ENCODE measurements around the gene APP. TPM values are rescaled to one million over a fixed set of nuclear protein-coding genes. Genes with fewer than 3 reads are reported as not detected.

Gene APP
- total RNA-seq, 1 experiment from 2014 or later: 224 TPM

- Histone ChIP-seq H3K9me3 (ENCODE audit: insufficient read depth, low read depth) (no peaks in the 10 kb centered on the region), H3K4me2 (no peak overlapping the region), H4K20me1 (ENCODE audit: insufficient read depth) (no peaks in the 10 kb centered on the region), H3K4me3 (no peak overlapping the region), H2AFZ (no peak overlapping the region), H3K9me2 (ENCODE audit: insufficient read depth) (no peaks in the 10 kb centered on the region), H3K36me3 (ENCODE audit: low read depth) (no peaks in the 10 kb centered on the region), H3F3A (ENCODE audit: insufficient read depth, low read depth) (no peaks in the 10 kb centered on the region), H3K27ac (no peak overlapping the region), H3K27me3 (ENCODE audit: insufficient read depth, low read depth) (no peaks in the 10 kb centered on the region), H3K4me1 (replicated peaks; ENCODE audit: insufficient read depth) (no peaks in the 10 kb centered on the region), H3K79me2 (ENCODE audit: low read depth) (no peaks in the 10 kb centered on the region)
- no peak for TF ChIP-seq CTCF (conservative IDR thresholded peaks at IDR 0.05)
- POLR2A ChIA-PET (ENCODE audit: unreplicated experiment): no interaction called here
- no peak for DNase-seq
- CTCF ChIA-PET: no interaction called here
- intact Hi-C loops (cut with micrococcal nuclease; ENCODE audit: unreplicated experiment): no loop called here
- BruUV-seq (replicated peaks): no TSS peak
Measured at GRCh38 chr21:25878344-25878743, 292.2 kb downstream of the APP start.

- Histone ChIP-seq H3K4me1 (replicated peaks; ENCODE audit: insufficient read depth) (no peaks in the 10 kb centered on the region), H3K27me3 (ENCODE audit: insufficient read depth, low read depth) (no peaks in the 10 kb centered on the region), H3K4me3 (no peak overlapping the region), H3K27ac (no peak overlapping the region), H3F3A (ENCODE audit: insufficient read depth, low read depth) (no peaks in the 10 kb centered on the region), H3K79me2 (ENCODE audit: low read depth) (no peaks in the 10 kb centered on the region), H4K20me1 (ENCODE audit: insufficient read depth) (no peaks in the 10 kb centered on the region), H3K4me2 (no peak overlapping the region), H2AFZ (no peak overlapping the region), H3K9me3 (ENCODE audit: insufficient read depth, low read depth) (no peaks in the 10 kb centered on the region), H3K36me3 (ENCODE audit: low read depth) (no peaks in the 10 kb centered on the region), H3K9me2 (ENCODE audit: insufficient read depth) (no peaks in the 10 kb centered on the region)
- DNase-seq: no peak
- no peak for TF ChIP-seq EZH2 (IDR thresholded peaks at IDR 0.05; ENCODE audit: low read depth)
- no peak for TF ChIP-seq CTCF (conservative IDR thresholded peaks at IDR 0.05)
- CTCF ChIA-PET: no interaction called here
- BruUV-seq (replicated peaks): no TSS peak
- POLR2A ChIA-PET (ENCODE audit: unreplicated experiment): no interaction called here
- intact Hi-C loops (cut with micrococcal nuclease; ENCODE audit: unreplicated experiment): no loop called here
Measured at GRCh38 chr21:25872271-25872670, 298.3 kb downstream of the APP start.

GRCh38 chr21:25871566-25871965 is 299.0 kb downstream of the APP start:
- CTCF ChIA-PET: no interaction called here
- no peak overlapping the region for H2AFZ ChIP-seq
- no TSS peak for BruUV-seq (replicated peaks)
- no peaks in the 10 kb centered on the region for H3K79me2 ChIP-seq (ENCODE audit: low read depth)
- H3F3A ChIP-seq (ENCODE audit: insufficient read depth, low read depth): no peaks in the 10 kb centered on the region
- POLR2A ChIA-PET (ENCODE audit: unreplicated experiment): no interaction called here
- H3K4me1 ChIP-seq (replicated peaks; ENCODE audit: insufficient read depth): no peaks in the 10 kb centered on the region
- no peaks in the 10 kb centered on the region for H3K9me2 ChIP-seq (ENCODE audit: insufficient read depth)
- H3K4me2 ChIP-seq: no peak overlapping the region
- H3K9me3 ChIP-seq (ENCODE audit: insufficient read depth, low read depth): no peaks in the 10 kb centered on the region
- H3K27ac ChIP-seq: no peak overlapping the region
- intact Hi-C loops (cut with micrococcal nuclease; ENCODE audit: unreplicated experiment): no loop called here
- DNase-seq: no peak
- no peak overlapping the region for H3K4me3 ChIP-seq
- H4K20me1 ChIP-seq (ENCODE audit: insufficient read depth): no peaks in the 10 kb centered on the region
- no peak for TF ChIP-seq EZH2 (IDR thresholded peaks at IDR 0.05; ENCODE audit: low read depth)
- TF ChIP-seq CTCF (conservative IDR thresholded peaks at IDR 0.05): no peak
- H3K36me3 ChIP-seq (ENCODE audit: low read depth): no peaks in the 10 kb centered on the region
- H3K27me3 ChIP-seq (ENCODE audit: insufficient read depth, low read depth): no peaks in the 10 kb centered on the region

Data from PC-9 (cell line).